Measurements from ENCODE around the gene IDH2.

IDH2 gene

DNA sequence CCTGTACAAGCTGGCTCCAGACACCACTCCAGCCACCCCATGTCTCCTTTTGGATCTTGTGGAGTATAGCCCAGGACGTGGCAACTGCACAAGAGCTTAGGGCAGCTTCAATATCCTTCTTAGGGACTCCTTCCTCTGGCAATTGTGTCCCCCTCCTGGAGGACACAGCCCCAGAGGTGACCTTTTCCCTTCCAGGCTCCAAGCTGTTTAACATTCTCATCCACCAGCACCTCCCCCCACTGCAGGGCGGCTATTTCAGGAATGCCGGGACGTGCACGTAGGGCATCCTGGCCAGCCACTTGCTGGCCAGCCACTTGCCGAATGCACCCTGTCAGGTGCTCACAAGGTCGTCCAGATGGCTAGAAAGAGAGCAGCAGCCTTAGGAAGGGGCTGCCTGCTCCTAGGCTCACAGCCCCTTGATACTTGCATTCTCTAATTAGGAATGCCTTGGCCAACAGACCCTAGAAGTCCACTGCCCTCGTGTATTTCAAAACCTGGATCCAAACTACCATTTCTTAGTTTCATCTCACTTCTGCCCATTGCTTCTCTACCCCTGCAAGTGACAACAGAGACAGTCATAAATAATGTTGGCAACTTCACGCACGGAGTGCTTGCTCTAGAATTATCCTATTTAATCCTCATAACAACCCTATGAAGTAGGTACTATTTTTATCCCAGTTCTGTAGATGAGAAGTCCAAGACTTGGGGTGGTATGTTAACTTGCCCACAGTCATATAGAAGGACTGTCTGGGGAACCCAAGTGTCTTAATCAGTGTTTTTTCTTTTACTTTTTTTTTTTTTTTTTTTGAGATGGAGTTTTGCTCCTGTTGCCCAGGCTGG is 24.5 kb upstream of the IDH2 start:
- in situ Hi-C loops (cut with MboI; ENCODE audit: low pct_unique_long_range_greater_than_20kb, low sequenced_read_pairs, unreplicated experiment): no loop called here
- no peak for TF ChIP-seq CTCF (IDR thresholded peaks at IDR 0.05; ENCODE audit: extremely low read depth, insufficient read depth, missing control alignments)
- DNase-seq (ENCODE audit: low spot score): no peak

DNA sequence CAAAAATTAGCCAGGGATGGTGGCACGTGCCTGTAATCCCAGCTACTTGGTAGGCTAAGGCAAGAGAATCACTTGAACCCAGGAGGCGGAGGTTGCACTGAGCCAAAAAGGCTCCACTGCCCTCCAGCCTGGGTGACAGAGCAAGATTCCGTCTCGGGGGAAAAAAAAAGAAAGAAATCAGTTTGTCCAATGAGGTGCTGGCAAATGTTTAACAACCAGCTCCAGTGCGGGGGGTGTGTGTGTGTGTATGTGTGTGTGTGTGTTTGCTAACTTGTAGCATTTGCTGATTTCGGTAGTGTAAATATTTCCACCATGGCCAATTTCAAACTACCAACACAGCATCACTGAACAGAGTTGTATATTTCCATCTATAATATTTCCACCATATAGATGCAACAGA is 23.8 kb upstream of the IDH2 start:
- no peak for TF ChIP-seq CTCF (IDR thresholded peaks at IDR 0.05; ENCODE audit: extremely low read depth, insufficient read depth, missing control alignments)
- DNase-seq (ENCODE audit: low spot score): no peak
- in situ Hi-C loops (cut with MboI; ENCODE audit: low pct_unique_long_range_greater_than_20kb, low sequenced_read_pairs, unreplicated experiment): no loop called here

- in situ Hi-C loops (cut with MboI; ENCODE audit: low pct_unique_long_range_greater_than_20kb, low sequenced_read_pairs, unreplicated experiment): no loop called here
- no peak for TF ChIP-seq CTCF (IDR thresholded peaks at IDR 0.05; ENCODE audit: extremely low read depth, insufficient read depth, missing control alignments)
These were observed 22.2 kb upstream of the IDH2 start for GRCh38 chr15:90124507-90124906.

GRCh38 chr15:90121086-90121485 is 18.8 kb upstream of the IDH2 start:
- no peak for DNase-seq (ENCODE audit: low spot score)
- no peak for TF ChIP-seq CTCF (IDR thresholded peaks at IDR 0.05; ENCODE audit: extremely low read depth, insufficient read depth, missing control alignments)
- in situ Hi-C loops (cut with MboI; ENCODE audit: low pct_unique_long_range_greater_than_20kb, low sequenced_read_pairs, unreplicated experiment): no loop called here

More at GRCh38 chr15:90124507-90124906, 22.2 kb upstream of the IDH2 start:
- no peak for DNase-seq (ENCODE audit: low spot score)

DNA sequence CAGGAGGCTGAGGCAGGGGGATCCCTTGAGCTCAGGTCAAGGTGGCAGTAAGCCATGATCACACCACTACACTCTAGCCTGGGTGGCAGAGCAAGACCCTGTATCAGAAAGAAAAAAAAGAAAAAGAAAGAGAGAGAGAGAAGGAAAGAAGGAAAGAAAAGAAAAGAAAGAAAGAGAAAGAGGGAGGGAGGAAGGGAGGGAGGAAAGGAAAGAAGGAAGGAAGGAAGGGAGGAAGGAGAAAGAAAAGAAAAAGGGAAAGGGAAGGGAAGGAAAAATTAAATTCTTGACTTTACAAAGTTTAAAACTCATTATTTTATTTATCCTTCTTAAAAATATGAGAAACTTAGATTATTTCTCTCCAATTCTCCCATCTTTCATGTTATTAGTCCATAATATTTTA is 17.1 kb upstream of the IDH2 start:
- DNase-seq (ENCODE audit: low spot score): no peak
- in situ Hi-C loops (cut with MboI; ENCODE audit: low pct_unique_long_range_greater_than_20kb, low sequenced_read_pairs, unreplicated experiment): no loop called here
- no peak for TF ChIP-seq CTCF (IDR thresholded peaks at IDR 0.05; ENCODE audit: extremely low read depth, insufficient read depth, missing control alignments)

DNA sequence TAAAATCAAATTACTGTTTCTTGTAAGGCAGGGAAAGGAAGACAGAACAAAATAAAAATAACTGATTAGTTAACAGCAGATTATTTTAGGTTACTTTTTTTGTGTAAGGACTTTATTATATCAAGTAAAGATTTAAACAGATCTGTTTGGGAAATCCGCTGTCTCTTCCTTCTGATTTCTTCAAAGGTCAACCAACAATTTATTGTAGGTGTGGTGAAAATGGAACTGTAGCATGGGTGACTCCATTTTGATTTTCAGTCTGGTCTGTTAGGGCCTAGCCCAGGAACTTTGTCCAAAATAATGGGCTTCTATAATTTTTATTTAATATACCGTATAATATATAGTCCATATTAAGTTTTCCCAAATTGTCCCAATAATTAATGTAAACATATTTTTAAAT is 13.5 kb upstream of the IDH2 start:
- in situ Hi-C loops (cut with MboI; ENCODE audit: low pct_unique_long_range_greater_than_20kb, low sequenced_read_pairs, unreplicated experiment): no loop called here

More for the DNA sequence above, 13.5 kb upstream of the IDH2 start:
- no peak for TF ChIP-seq CTCF (IDR thresholded peaks at IDR 0.05; ENCODE audit: extremely low read depth, insufficient read depth, missing control alignments)
- DNase-seq (ENCODE audit: low spot score): no peak
